Tibial nerve (tissue), 4 donors: ENCODE measurements around the gene TRIM9. TPM values are rescaled to one million over a fixed set of nuclear protein-coding genes. Genes with fewer than 3 reads are reported as not detected.

Experiments
- DNase-seq, 2 donors: peaks; one replicate each; pipeline ENCODE4 v3.0.0-alpha.2; 2019; ENCODE audit warnings: low spot score in 2 of 2
- H3K27ac ChIP-seq, 4 donors: fragments of 200-600 bp; sonication (generic) in 3 of 4; one replicate each; pipeline ENCODE4 v1.5.1; 2017 to 2019; ENCODE audit warnings: mild to moderate bottlenecking in 1 of 4
- H3K27me3 ChIP-seq, 2 donors: fragments of 200-600 bp; sonication (generic) in 1 of 2; one replicate each; pipeline versions ENCODE4 v1.5.1 to v1.6.0; 2017 to 2019
- H3K36me3 ChIP-seq, 3 donors: fragments of 200-600 bp; sonication (generic); one replicate each; pipeline ENCODE4 v1.5.1; 2018 to 2019
- H3K4me1 ChIP-seq, 4 donors: fragments of 200-600 bp; sonication (generic) in 3 of 4; one replicate each; pipeline ENCODE4 v1.5.1; 2017 to 2019
- H3K4me3 ChIP-seq, 4 donors: fragments of 200-600 bp; sonication (generic) in 3 of 4; one replicate each; pipeline ENCODE4 v1.5.1; 2017 to 2019; ENCODE audit warnings: mild to moderate bottlenecking in 1 of 4, moderate library complexity in 1 of 4
- H3K9me3 ChIP-seq, 4 donors: fragments of 200-600 bp; sonication (generic) in 3 of 4; one replicate each; pipeline ENCODE4 v1.5.1; 2017 to 2019
- EP300 ChIP-seq, 2 donors: sonication (generic); formaldehyde crosslinking; IDR thresholded peaks; one replicate each; pipeline ENCODE4 v1.6.1; 2017; ENCODE audit warnings: antibody characterized with exemption in 2 of 2, mild to moderate bottlenecking in 1 of 2
- POLR2A ChIP-seq, 2 donors: fragments of 450-650 bp; IDR thresholded peaks; one replicate each; pipeline ENCODE4 v1.6.1; 2017; ENCODE audit warnings: antibody characterized with exemption in 2 of 2, mild to moderate bottlenecking in 2 of 2, moderate library complexity in 2 of 2
- WGBS, 2 donors: methylation state at CpG; one replicate each; pipeline ENCODE4 v1.1.5; 2018; 5-methylcytosine and 5-hydroxymethylcytosine counted together
- total RNA-seq, 4 donors: library from RNA; depleted of rRNA; stranded (reverse); fragments of >200 nt; gene quantifications; one replicate each; pipeline ENCODE4 v1.1.0, GENCODE V29; 2016
- TF ChIP-seq, protein P1 (sequence below), 5 experiments: fragments of 200-600 bp in 3 of 5; fragments of 450-650 bp in 2 of 5; sonication (generic) in 3 of 5; IDR thresholded peaks; one replicate each; pipeline ENCODE4 v1.5.1; 2016 to 2019; ENCODE audit warnings: antibody characterized with exemption in 5 of 5, mild to moderate bottlenecking in 3 of 5, moderate library complexity in 2 of 5

Gene TRIM9
- total RNA-seq, 4 donors from 2014 or later, result 0.87 to 5.9 (median 4.9) TPM

DNA sequence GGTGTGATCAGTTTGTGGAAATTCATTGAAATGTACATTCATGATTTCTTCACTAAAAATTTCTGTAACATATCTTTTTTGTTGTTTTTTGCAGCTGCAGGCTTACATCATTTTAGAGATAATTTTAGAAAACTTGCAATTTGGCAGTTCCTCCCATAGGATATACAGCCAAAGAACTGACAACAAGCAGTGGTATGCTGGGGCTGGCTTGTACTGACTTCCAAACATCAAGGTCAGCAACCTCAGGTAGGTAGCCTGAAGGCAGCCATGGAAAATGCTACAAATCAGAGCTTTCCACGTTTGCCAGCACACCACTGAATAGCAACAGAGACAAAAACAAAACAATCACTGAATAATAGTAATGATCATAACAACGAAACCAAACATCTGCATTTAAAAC, 21.2 kb downstream of the TRIM9 start:
- 60 to 68% methylated on average over 2 of the region's 2 CpGs for WGBS, 2 donors
- peaks cover 0 to 5% (median 0%) of the 10 kb centered on the region in 4 donors for H3K4me1 ChIP-seq
- no peaks in the 10 kb centered on the region for H3K9me3 ChIP-seq
- H3K27ac ChIP-seq, result no peak overlapping the region
- no peaks in the 10 kb centered on the region for H3K36me3 ChIP-seq
- H3K4me3 ChIP-seq, result no peak overlapping the region
- TF ChIP-seq POLR2A (IDR thresholded peaks at IDR 0.05) (no peak), EP300 (IDR thresholded peaks at IDR 0.05) (no peak)
- TF ChIP-seq, protein P1, sequence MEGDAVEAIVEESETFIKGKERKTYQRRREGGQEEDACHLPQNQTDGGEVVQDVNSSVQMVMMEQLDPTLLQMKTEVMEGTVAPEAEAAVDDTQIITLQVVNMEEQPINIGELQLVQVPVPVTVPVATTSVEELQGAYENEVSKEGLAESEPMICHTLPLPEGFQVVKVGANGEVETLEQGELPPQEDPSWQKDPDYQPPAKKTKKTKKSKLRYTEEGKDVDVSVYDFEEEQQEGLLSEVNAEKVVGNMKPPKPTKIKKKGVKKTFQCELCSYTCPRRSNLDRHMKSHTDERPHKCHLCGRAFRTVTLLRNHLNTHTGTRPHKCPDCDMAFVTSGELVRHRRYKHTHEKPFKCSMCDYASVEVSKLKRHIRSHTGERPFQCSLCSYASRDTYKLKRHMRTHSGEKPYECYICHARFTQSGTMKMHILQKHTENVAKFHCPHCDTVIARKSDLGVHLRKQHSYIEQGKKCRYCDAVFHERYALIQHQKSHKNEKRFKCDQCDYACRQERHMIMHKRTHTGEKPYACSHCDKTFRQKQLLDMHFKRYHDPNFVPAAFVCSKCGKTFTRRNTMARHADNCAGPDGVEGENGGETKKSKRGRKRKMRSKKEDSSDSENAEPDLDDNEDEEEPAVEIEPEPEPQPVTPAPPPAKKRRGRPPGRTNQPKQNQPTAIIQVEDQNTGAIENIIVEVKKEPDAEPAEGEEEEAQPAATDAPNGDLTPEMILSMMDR (IDR thresholded peaks at IDR 0.05), result no peak
- no peak for DNase-seq
- H3K27me3 ChIP-seq, result no peaks in the 10 kb centered on the region

DNA sequence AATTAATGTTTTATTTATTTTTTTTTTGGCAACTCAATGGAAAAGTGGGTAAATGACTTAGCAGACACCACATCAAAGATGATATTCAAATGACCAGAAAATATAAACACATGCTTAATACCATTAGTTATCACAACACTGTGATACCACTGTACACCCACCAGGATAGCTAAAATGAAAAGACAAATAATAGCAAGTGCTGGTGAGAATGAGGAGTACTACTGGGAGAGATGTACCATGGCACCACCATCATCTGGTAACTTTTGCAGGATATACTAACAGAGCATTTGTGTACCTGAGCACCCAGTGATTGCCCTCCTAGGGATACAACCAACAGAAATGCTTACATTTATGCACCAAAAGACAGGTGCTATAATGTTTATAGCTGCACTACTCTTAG, 21.9 kb downstream of the TRIM9 start:
- Histone ChIP-seq H3K36me3 (no peaks in the 10 kb centered on the region), H3K9me3 (no peaks in the 10 kb centered on the region), H3K27ac (no peak overlapping the region), H3K4me3 (no peak overlapping the region), H3K4me1 (peaks cover 0 to 5% (median 0%) of the 10 kb centered on the region in 4 donors), H3K27me3 (no peaks in the 10 kb centered on the region)
- no peak for DNase-seq
- no peak for TF ChIP-seq EP300 (IDR thresholded peaks at IDR 0.05)
- TF ChIP-seq, protein P1 (IDR thresholded peaks at IDR 0.05), result no peak
- no peak for TF ChIP-seq POLR2A (IDR thresholded peaks at IDR 0.05)

DNA sequence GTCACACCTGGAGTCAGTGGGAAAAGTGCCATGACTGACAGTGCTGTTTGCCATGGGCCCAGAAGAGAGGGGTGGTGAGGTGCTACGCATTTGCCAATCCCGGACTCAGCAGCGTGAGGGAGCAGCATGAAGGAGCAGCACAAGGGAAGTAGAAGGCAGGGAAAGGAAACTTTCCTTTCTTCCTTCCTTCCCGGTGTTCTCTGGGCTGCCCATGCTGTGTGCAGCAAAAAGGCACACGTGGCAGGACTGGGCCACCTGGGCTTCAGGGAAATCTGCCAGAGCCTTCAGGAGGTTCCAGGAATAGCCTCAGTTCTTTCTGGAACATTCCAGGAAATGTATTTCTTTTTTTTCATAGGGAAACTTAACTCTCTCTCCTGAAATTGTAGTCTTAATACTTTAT, 23.0 kb downstream of the TRIM9 start:
- TF ChIP-seq POLR2A (IDR thresholded peaks at IDR 0.05) (no peak), EP300 (IDR thresholded peaks at IDR 0.05) (no peak)
- TF ChIP-seq, protein P1 (IDR thresholded peaks at IDR 0.05), result no peak
- H3K27me3 ChIP-seq, result no peaks in the 10 kb centered on the region
- H3K4me1 ChIP-seq, result peaks cover 0 to 5% (median 0%) of the 10 kb centered on the region in 4 donors
- no peaks in the 10 kb centered on the region for H3K9me3 ChIP-seq
- WGBS, 2 donors, result 46 to 53% methylated on average over 5 of the region's 5 CpGs
- no peak overlapping the region for H3K4me3 ChIP-seq
- DNase-seq, result no peak
- H3K36me3 ChIP-seq, result no peaks in the 10 kb centered on the region
- H3K27ac ChIP-seq, result no peak overlapping the region

DNA sequence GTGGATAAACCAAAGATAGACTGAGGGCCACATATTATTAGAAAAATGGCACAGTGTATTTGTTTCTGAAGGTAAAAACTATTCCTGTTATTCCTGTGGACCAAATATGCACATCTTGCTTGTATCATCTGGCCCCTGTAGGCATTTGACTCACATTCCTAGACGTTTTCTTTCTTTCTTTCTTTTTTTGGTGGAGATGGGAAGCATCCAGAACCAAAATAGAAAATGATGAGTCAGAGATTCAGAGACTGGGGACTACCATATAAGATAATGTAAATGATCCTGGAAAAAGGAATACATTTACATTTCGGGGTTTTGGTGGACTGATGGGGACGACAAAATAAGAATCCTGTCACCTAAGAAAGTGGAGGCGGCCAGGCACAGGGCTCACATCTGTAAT, 24.2 kb downstream of the TRIM9 start:
- no peak overlapping the region for H3K4me3 ChIP-seq
- no peaks in the 10 kb centered on the region for H3K36me3 ChIP-seq
- no peak for TF ChIP-seq EP300 (IDR thresholded peaks at IDR 0.05)
- no peak for TF ChIP-seq POLR2A (IDR thresholded peaks at IDR 0.05)
- TF ChIP-seq, protein P1 (IDR thresholded peaks at IDR 0.05), result no peak
- no peaks in the 10 kb centered on the region for H3K9me3 ChIP-seq
- 77 to 80% methylated on average over 4 of the region's 4 CpGs for WGBS, 2 donors
- no peak overlapping the region for H3K27ac ChIP-seq
- H3K4me1 ChIP-seq, result peaks cover 0 to 5% (median 0%) of the 10 kb centered on the region in 4 donors
- no peaks in the 10 kb centered on the region for H3K27me3 ChIP-seq
- no peak for DNase-seq

DNA sequence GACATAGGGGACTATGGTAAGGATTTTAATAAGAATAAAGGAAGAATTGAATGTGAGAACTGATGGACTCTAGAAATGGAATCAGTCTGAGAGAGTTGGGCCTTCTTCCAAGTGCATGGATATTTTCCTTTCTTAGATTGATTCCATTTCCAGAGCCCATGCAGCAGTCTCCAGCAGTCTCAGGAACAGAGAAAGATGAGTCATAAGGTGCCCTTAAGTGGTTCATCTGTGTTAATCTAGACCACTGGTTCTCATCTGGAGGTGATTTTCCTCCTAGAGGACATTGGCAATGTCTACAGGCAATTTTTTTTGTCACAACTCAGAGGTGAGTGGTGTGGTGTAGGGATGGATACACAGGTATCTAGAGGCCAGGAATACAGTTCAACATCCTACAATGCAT, 25.9 kb downstream of the TRIM9 start:
- H3K36me3 ChIP-seq, result no peaks in the 10 kb centered on the region
- H3K27ac ChIP-seq, result no peak overlapping the region
- no peaks in the 10 kb centered on the region for H3K9me3 ChIP-seq
- TF ChIP-seq, protein P1 (IDR thresholded peaks at IDR 0.05), result no peak
- no peak for TF ChIP-seq POLR2A (IDR thresholded peaks at IDR 0.05)
- no peak for TF ChIP-seq EP300 (IDR thresholded peaks at IDR 0.05)
- no peaks in the 10 kb centered on the region for H3K27me3 ChIP-seq
- no peak overlapping the region for H3K4me3 ChIP-seq
- H3K4me1 ChIP-seq, result peaks cover 0 to 5% (median 0%) of the 10 kb centered on the region in 4 donors
- no peak for DNase-seq
